Bone marrow (tissue), 2 donors: ENCODE measurements around the gene SLC25A44.
A peak's percentile ranks its signal among the peaks of the same experiment; 100 is the strongest.
"Not testable (repeated sequence)": the region's sequence is repeated elsewhere in the genome, so short reads cannot be mapped to it uniquely, and the experiment has no call there.

Source experiments
- DNase-seq, 2 donors: peaks; one replicate each; lab custom pipeline; 2025; lab: John Stamatoyannopoulos, UW

The SLC25A44 gene

GRCh38 chr1:156163712-156164111, 30.2 kb upstream of the SLC25A44 start:
- DNase-seq, result no peak

DNA sequence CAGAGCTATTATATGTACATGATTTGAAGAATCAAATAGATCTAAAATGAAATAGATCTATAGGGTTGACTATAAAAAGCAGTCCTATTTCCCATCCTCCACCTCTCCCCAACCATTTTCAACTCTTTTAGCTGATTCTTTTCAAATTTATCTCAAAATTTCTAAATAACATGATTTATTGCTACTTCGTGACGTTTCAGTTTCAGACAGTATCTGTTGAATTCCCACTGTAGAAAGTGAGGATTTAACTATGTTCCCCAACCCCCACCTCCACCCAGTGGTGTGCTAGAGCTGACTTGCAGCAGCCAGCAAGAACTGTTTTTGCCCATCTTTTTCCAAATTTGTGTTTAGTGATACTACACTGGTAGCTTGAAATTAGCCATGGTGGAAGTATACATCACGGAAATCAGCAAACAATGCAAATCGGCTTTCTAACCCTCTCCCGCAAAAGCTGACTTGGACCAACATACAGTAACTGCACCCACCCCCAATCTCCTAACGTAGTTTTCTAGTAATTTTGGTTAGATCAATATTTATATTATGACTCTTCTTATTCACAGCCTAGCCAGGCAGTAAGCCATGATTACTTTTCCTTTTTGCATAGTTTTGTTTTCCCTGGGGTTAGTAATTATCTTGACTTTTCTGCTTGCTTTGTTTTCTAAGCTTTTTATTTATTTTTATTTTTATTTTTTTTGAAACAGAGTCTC, 29.6 kb upstream of the SLC25A44 start:
- DNase-seq, result no peak

DNA sequence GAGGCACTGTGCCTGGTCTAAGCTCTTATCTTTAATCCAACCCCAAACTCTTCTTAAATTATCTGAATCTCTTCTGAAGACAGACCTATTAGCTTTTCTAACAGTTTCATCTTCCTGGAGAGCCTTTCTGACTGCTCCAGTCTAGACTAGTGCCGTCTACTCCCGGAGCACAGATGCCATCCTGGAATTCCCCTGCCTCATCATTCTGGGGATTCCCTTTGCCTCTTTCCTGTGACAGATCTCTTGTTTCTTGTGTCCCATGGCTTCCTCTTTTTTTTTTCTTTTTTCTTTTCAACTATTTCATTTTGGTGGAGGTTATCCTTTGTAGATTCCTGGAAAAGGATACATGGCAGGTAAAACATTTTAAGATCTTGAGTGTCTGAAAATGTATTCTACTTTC, 28.8 kb upstream of the SLC25A44 start:
- peak in 1 of 2 donors; percentile 3 for DNase-seq

GRCh38 chr1:156167536-156167935, 26.4 kb upstream of the SLC25A44 start:
- DNase-seq, result no peak

DNA sequence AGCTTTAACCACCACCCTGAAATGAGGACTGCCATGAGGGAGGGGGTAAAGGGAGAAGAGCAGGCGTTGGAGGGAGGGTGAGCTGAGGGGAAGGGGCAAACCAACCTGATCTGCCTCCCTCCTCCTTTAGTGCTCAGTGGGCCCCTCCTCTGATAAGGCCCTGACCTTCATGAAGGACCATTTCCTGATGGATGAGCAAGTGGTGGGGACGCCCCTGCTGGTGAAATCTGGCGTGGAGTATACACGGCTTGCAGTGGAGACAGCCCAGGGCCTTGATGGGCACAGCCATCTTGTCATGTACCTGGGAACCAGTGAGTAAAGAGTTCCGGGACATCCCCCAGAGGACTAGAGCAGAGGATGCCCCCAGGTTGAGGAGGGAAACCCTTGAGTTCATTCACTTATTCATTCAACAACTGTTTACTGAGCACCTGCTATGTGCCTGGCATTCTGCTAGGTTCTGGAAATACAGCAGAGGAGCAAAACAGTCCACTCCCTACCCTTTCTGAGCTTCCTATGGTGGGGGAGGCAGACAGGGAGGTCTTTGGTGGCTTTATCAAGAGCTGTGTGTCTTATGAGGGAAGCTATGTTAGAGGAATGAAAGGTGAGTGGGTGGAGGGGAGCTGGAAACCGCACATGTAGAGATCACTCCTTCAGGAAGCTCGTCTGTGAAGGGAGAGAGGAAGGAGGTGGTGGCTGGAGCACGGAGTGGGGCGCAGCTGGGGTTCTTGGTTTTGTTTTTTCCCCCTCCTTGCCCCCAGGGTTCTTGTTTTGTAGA, 21.0 kb upstream of the SLC25A44 start:
- DNase-seq, result no peak

GRCh38 chr1:156176610-156177210, 17.2 kb upstream of the SLC25A44 start:
- DNase-seq, result no peak

GRCh38 chr1:156177919-156178654, 15.8 kb upstream of the SLC25A44 start:
- DNase-seq, result no peak

DNA sequence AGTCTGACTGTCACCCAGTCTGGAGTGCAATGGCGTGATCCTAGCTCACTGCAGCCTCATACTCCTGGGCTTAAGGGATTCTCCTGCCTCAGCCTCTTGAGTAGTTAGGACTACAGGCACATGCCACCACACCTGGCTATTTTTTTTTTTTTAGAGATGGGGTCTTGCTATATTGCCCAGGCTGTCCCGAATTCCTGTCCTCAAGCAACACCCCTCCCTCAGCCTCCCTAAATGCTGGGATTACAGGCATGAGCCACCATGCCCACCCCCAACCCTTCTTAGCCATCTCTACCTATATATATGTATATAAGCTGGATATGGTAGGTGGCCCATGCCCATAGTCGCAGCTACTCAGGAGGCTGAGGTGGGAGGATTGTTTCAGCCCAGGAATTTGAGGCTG, 13.4 kb upstream of the SLC25A44 start:
- no peak for DNase-seq

DNA sequence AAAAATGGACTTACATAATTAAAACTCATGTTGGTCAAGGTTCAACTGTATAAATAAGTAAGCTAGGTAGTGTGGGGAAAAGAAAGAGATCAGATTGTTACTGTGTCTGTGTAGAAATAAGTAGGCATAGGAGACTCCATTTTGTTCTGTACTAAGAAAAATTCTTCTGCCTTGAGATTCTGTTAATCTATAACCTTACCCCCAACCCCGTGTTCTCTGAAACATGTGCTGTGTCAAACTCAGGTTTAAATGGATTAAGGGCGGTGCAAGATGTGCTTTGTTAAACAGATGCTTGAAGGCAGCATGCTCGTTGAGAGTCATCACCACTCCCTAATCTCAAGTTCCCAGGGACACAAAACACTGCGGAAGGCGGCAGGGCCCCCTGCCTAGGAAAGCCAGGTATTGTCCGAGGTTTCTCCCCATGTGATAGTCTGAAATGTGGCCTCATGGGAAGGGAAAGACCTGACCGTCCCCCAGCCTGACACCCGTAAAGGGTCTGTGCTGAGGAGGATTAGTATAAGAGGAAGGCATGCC, 12.4 kb upstream of the SLC25A44 start:
- not testable (repeated sequence) for DNase-seq

GRCh38 chr1:156182010-156182779, 11.7 kb upstream of the SLC25A44 start:
- not testable (repeated sequence) for DNase-seq

GRCh38 chr1:156186347-156187177, 7.3 kb upstream of the SLC25A44 start:
- not testable (repeated sequence) for DNase-seq

GRCh38 chr1:156190265-156190664, 3.6 kb upstream of the SLC25A44 start:
- DNase-seq, result not testable (repeated sequence)

- no peak for DNase-seq
Observed at GRCh38 chr1:156191292-156191964, 2.5 kb upstream of the SLC25A44 start.

DNA sequence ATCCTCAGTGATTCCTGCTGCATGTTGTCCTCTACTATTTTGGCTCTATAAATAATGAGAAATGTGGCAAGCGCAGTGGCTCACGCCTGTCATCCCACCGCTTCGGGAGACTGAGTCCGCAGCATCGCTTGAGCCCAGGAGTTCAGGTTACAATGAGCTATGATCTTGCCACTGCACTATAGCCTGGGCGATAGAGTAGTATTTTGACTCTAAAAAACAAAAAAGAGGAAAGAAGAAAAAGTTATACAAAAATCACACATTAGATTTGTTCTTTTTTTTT, 756 bp upstream of the SLC25A44 start:
- DNase-seq, result no peak

DNA sequence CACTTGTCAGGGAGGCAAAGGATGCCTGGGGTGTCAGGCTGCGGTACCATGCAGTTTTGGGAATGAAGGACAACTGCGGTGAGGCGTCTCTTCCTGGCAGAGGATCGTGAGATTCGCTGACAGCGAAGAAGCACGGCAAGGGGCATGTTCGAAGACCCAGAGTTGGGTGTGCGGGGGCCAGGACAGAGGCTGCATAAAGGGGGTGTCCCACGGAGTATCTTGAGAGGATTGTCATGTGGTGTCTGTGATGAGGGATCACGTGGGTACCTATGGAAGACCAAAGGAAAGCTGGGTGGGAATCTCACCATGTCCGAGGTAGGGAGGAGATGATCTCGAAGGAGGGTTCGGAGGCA, 372 bp downstream of the SLC25A44 start:
- no peak for DNase-seq

GRCh38 chr1:156195853-156196252, 1.9 kb downstream of the SLC25A44 start:
- no peak for DNase-seq

DNA sequence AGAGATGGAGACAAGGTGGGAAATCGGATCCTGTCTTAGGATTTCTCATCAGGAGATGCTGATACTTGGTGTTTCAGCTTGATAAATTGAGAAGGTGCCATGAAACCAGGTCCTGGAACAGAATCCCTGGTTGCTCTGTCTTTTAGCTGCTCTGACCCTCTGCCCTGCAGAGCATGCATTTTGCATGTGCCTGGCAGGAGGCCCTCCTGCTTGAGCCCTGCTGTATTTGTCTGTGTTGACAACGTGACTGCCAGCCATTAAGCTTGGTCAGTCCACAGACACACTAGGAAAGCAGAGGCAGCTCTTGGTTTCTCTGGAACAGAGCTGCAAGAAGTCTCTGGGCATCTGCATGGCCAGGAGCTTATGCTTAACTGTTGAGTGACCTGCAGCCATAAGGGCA, 2.5 kb downstream of the SLC25A44 start:
- no peak for DNase-seq

DNA sequence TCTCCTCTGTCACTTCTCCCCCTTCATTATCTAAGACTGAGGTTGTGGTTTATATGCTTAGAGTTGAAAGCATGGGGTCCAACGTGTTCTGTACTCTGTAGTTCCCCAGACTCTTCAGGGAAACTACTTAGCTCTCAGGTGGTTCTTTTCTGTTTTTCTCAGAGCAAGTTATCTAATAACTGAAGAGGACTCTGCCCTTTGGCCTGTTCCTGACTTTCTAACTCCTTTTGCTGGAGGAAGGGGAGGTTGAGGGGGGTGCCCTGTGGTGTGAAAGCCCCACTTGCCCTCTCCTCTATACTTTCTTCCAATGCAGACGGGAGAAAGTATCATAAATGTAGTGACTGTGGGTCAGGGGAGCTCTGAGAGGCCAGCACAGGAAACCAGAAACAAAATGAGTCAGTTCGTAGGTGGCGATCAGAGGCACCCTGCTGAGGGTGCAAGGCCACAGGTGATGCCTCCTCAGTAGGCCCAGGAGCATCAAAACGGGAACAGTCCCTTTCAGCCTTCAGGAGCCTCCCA, 5.0 kb downstream of the SLC25A44 start:
- DNase-seq, result no peak

GRCh38 chr1:156200044-156200443, 6.1 kb downstream of the SLC25A44 start:
- no peak for DNase-seq

DNA sequence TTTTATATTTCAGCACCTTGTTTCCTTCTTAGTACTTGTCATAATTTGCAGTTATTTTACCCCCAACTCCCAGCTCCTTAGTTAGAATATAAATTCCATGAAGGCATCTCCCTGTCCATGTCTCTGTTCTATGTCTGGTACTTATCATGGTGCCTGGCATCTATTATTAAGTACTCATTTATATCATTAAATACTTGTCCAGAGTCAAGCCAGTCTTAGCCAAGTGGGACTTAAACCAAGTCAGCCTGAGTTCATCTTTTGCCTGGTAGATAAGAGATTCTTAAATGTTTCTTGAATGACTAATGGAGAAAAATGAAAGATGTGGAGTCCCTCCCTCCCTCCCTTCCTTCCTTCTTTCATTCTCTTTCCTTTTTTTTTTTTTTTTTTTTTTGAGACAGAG, 9.4 kb downstream of the SLC25A44 start:
- no peak for DNase-seq
